Measurements from ENCODE around the gene TMEM238L.

TMEM238L gene

DNA sequence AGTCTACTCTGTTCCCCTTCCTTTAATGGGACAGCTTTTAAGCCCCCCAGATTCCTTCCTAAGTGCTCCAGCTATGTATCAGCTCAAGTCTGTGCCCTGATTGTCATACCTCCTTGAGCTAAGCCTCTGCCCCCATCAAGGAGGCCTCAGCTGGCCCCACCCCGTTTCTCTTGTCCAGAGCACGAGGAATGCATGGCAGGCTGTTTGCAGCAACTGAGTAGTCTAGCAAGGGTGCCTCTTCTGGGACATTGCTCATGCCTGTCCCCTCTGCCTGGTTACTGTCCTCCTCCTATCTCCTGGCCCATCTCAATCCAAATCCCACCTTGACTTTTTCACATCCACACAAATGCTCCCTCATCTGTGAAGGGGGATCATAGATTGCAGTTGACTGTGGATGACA lies 46.3 kb downstream of the TMEM238L start:
- TF ChIP-seq, protein P1, sequence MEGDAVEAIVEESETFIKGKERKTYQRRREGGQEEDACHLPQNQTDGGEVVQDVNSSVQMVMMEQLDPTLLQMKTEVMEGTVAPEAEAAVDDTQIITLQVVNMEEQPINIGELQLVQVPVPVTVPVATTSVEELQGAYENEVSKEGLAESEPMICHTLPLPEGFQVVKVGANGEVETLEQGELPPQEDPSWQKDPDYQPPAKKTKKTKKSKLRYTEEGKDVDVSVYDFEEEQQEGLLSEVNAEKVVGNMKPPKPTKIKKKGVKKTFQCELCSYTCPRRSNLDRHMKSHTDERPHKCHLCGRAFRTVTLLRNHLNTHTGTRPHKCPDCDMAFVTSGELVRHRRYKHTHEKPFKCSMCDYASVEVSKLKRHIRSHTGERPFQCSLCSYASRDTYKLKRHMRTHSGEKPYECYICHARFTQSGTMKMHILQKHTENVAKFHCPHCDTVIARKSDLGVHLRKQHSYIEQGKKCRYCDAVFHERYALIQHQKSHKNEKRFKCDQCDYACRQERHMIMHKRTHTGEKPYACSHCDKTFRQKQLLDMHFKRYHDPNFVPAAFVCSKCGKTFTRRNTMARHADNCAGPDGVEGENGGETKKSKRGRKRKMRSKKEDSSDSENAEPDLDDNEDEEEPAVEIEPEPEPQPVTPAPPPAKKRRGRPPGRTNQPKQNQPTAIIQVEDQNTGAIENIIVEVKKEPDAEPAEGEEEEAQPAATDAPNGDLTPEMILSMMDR (IDR thresholded peaks at IDR 0.05; ENCODE audit: borderline replicate concordance, control extremely low read depth, extremely low read depth, insufficient read depth, missing control alignments), result no peak
- no peak for DNase-seq (ENCODE audit: low spot score)
- in situ Hi-C loops (cut with MboI; ENCODE audit: low sequenced_read_pairs, unreplicated experiment), result no loop called here

- in situ Hi-C loops (cut with MboI; ENCODE audit: low sequenced_read_pairs, unreplicated experiment), result no loop called here
- no peak for DNase-seq (ENCODE audit: low spot score)
- TF ChIP-seq, protein P1 (IDR thresholded peaks at IDR 0.05; ENCODE audit: borderline replicate concordance, control extremely low read depth, extremely low read depth, insufficient read depth, missing control alignments), result no peak
These were observed 46.8 kb downstream of the TMEM238L start for GRCh38 chr17:10757067-10757466.

GRCh38 chr17:10756619-10757018 lies 47.3 kb downstream of the TMEM238L start:
- DNase-seq (ENCODE audit: low spot score), result no peak
- in situ Hi-C loops (cut with MboI; ENCODE audit: low sequenced_read_pairs, unreplicated experiment), result no loop called here
- TF ChIP-seq, protein P1 (IDR thresholded peaks at IDR 0.05; ENCODE audit: borderline replicate concordance, control extremely low read depth, extremely low read depth, insufficient read depth, missing control alignments), result no peak

DNA sequence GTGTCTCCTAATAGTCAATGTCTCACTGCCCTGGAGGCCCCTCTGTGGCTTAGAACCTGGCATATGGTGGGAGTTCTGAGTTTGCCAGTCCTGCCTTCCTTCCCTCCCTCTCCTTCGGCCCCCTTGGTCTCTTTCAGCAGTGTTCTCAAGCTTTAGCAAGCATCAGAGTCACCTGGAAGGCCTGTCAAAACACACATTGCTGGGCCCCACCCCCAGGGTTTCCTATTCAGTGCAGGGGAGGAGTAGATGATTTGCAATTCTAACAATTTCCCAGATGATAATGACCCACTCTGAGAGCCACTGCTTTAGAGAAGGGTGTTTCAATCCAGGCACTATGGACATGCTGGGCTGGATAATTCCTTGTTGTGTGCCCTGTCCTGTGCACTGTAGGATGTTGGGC lies 47.7 kb downstream of the TMEM238L start:
- no peak for DNase-seq (ENCODE audit: low spot score)
- TF ChIP-seq, protein P1 (IDR thresholded peaks at IDR 0.05; ENCODE audit: borderline replicate concordance, control extremely low read depth, extremely low read depth, insufficient read depth, missing control alignments), result no peak
- in situ Hi-C loops (cut with MboI; ENCODE audit: low sequenced_read_pairs, unreplicated experiment), result no loop called here

GRCh38 chr17:10755592-10756127 lies 48.2 kb downstream of the TMEM238L start:
- TF ChIP-seq, protein P1 (IDR thresholded peaks at IDR 0.05; ENCODE audit: borderline replicate concordance, control extremely low read depth, extremely low read depth, insufficient read depth, missing control alignments), result no peak
- in situ Hi-C loops (cut with MboI; ENCODE audit: low sequenced_read_pairs, unreplicated experiment), result no loop called here
- no peak for DNase-seq (ENCODE audit: low spot score)

DNA sequence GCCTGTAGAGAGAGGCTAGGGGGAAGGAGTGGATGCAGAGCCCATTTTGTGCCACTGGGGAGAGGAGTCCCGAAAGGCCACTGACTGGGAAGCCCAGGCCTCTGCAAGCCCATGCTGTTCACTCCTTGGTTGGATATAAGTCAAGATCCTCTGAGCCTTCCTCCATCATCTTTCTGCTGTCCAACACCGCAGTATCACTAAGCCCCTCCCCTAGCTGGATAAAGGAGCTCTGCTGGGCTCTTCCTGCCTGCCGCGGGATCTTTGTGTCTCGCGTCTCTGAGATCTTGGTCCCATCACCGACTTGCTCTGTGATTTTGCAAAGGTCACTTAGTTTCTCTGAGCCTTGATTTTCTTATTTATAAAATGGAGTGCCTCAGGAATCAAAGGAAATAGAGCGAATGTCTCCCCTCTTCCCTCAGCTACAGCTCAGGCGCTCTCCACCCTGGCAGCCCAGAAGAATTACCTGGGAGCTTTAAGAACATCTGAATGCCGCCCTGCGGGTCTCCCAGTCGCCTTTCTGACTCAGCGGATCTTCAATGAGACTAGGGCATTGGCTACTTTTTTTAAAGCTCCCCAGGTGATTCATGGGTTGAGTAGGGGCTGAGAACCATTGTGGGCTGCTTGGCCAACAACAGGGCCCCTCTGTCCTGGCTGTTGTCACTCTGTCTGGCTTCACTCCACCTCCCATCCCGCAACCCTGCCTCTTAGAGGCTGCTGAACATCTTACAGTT lies 48.9 kb downstream of the TMEM238L start:
- TF ChIP-seq, protein P1 (IDR thresholded peaks at IDR 0.05; ENCODE audit: borderline replicate concordance, control extremely low read depth, extremely low read depth, insufficient read depth, missing control alignments), result no peak
- no peak for DNase-seq (ENCODE audit: low spot score)
- in situ Hi-C loops (cut with MboI; ENCODE audit: low sequenced_read_pairs, unreplicated experiment), result no loop called here
